Measurements from ENCODE around the gene EEF1A1.
"Not testable (repeated sequence)": the region's sequence is repeated elsewhere in the genome, so short reads cannot be mapped to it uniquely, and the experiment has no call there.

The EEF1A1 gene

GRCh38 chr6:73511796-73512195, 9.0 kb downstream of the EEF1A1 start:
- no peak for TF ChIP-seq CTCF (IDR thresholded peaks at IDR 0.05)
- H3K36me3 ChIP-seq, result peaks cover 11% of the 10 kb centered on the region
- H3K9me3 ChIP-seq, result no peaks in the 10 kb centered on the region
- peaks cover 11 to 12% of the 10 kb centered on the region in 2 experiments for H3K4me1 ChIP-seq (ENCODE audit: control insufficient read depth in 1 of 2, insufficient read depth in 1 of 2, low read depth in 1 of 2, low read length in 1 of 2)
- H3K27me3 ChIP-seq, result no peaks in the 10 kb centered on the region
- no peak overlapping the region for H3K27ac ChIP-seq
- no peak overlapping the region for H3K4me3 ChIP-seq (ENCODE audit: low read depth in 1 of 2, low read length in 1 of 2)

DNA sequence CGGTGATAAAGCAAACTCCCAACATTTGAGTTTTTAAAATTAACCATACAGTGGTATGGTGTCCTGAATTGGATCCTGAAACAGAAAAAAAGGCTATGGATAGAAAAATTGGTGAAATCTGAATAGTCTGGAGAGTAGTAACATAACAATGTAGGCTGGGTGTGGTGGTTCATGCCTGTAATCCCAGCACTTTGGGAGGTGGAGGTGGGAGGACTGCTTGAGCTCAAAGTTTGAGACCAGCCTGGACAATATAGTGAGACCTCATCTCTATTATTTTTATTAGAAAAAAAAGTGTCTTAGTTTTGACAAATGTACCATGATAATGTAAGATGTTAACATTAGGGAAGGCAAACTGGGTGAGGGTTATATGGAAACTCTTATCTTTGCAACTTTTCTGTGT, 11.0 kb downstream of the EEF1A1 start:
- no peak for TF ChIP-seq CTCF (IDR thresholded peaks at IDR 0.05)
- Histone ChIP-seq H3K4me3 (ENCODE audit: low read depth in 1 of 2, low read length in 1 of 2) (no peak overlapping the region), H3K27ac (no peak overlapping the region), H3K36me3 (no peaks in the 10 kb centered on the region), H3K27me3 (no peaks in the 10 kb centered on the region), H3K9me3 (no peaks in the 10 kb centered on the region), H3K4me1 (ENCODE audit: control insufficient read depth in 1 of 2, insufficient read depth in 1 of 2, low read depth in 1 of 2, low read length in 1 of 2) (no peaks in the 10 kb centered on the region)

- no peak for TF ChIP-seq CTCF (IDR thresholded peaks at IDR 0.05)
- H3K36me3 ChIP-seq, result peaks cover 7% of the 10 kb centered on the region
- no peaks in the 10 kb centered on the region for H3K9me3 ChIP-seq
- H3K27ac ChIP-seq, result no peak overlapping the region
- H3K4me1 ChIP-seq (ENCODE audit: control insufficient read depth in 1 of 2, insufficient read depth in 1 of 2, low read depth in 1 of 2, low read length in 1 of 2), result no peaks in the 10 kb centered on the region
- H3K4me3 ChIP-seq (ENCODE audit: low read depth in 1 of 2, low read length in 1 of 2), result no peak overlapping the region
- no peaks in the 10 kb centered on the region for H3K27me3 ChIP-seq
Measured at GRCh38 chr6:73508776-73509175, 12.1 kb downstream of the EEF1A1 start.

GRCh38 chr6:73506246-73506645, 14.6 kb downstream of the EEF1A1 start:
- no peak for TF ChIP-seq CTCF (IDR thresholded peaks at IDR 0.05)
- no peak overlapping the region for H3K27ac ChIP-seq
- H3K4me1 ChIP-seq (ENCODE audit: control insufficient read depth in 1 of 2, insufficient read depth in 1 of 2, low read depth in 1 of 2, low read length in 1 of 2), result peaks cover 0 to 5% of the 10 kb centered on the region in 2 experiments
- peaks cover 18% of the 10 kb centered on the region for H3K36me3 ChIP-seq
- no peaks in the 10 kb centered on the region for H3K27me3 ChIP-seq
- no peak overlapping the region for H3K4me3 ChIP-seq (ENCODE audit: low read depth in 1 of 2, low read length in 1 of 2)
- no peaks in the 10 kb centered on the region for H3K9me3 ChIP-seq

DNA sequence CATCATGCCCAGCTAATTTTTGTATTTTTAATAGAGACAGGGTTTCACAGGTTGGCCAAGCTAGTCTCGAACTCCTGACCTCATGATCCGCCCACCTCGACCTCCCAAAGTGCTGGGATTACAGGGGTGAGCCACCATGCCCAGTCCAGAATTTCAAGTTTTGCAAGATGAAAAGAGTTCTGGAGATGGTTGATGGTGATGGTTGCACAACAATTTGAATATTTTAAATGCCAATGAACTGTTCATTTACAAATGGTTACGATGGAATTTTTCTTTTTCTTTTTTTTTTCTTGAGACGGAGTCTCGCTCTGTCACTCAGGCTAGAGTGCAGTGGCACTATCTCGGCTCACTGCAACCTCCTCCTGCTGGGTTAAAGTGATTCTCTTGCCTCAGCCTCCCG, 15.1 kb downstream of the EEF1A1 start:
- not testable (repeated sequence) for H3K27ac ChIP-seq; H3K4me1 ChIP-seq (ENCODE audit: control insufficient read depth in 1 of 2, insufficient read depth in 1 of 2, low read depth in 1 of 2, low read length in 1 of 2); H3K27me3 ChIP-seq; H3K4me3 ChIP-seq (ENCODE audit: low read depth in 1 of 2, low read length in 1 of 2); H3K9me3 ChIP-seq
- H3K36me3 ChIP-seq, result peaks cover 23% of the 10 kb centered on the region

DNA sequence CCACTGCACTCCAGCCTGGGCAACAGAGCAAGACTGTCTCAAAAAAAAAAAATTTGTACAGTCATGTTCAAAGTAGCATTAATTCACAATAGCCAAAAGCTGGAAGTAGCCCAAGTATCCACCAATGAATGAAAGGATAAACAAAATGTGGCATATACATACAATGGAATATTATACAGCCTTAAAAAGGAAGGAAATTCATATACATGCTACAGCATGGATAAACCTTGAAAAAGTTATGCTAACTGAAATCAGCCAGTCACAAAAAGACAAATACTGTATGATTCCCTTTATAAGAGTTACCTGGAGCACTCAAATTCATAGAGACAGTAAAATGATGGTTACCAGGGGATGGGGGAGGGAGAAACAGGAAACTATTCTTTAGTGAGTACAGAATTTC, 15.7 kb downstream of the EEF1A1 start:
- Histone ChIP-seq H3K4me3 (ENCODE audit: low read depth in 1 of 2, low read length in 1 of 2) (no peak overlapping the region), H3K27ac (no peak overlapping the region), H3K4me1 (ENCODE audit: control insufficient read depth in 1 of 2, insufficient read depth in 1 of 2, low read depth in 1 of 2, low read length in 1 of 2) (peaks cover 0 to 5% of the 10 kb centered on the region in 2 experiments), H3K9me3 (no peaks in the 10 kb centered on the region), H3K27me3 (no peaks in the 10 kb centered on the region), H3K36me3 (peaks cover 29% of the 10 kb centered on the region)
- no peak for TF ChIP-seq CTCF (IDR thresholded peaks at IDR 0.05)
